Inflammatory macrophage treated with lipopolysaccharide for 4 hours (primary cell): ENCODE measurements around the gene HSPG2.
"Not testable (repeated sequence)": the region's sequence is repeated elsewhere in the genome, so short reads cannot be mapped to it uniquely, and the experiment has no call there.

Experiments used
- DNase-seq: peaks from one replicate; pipeline ENCODE4 v3.0.0-alpha.2; 2020

Gene HSPG2

GRCh38 chr1:21841852-21842466 lies 95.2 kb downstream of the HSPG2 start:
- DNase-seq: no peak

- DNase-seq: no peak
Measured at GRCh38 chr1:21840981-21841380, 96.1 kb downstream of the HSPG2 start.

GRCh38 chr1:21839337-21840037 lies 97.6 kb downstream of the HSPG2 start:
- no peak for DNase-seq

GRCh38 chr1:21838359-21839157 lies 98.6 kb downstream of the HSPG2 start:
- no peak for DNase-seq

- DNase-seq: no peak
Measured at GRCh38 chr1:21837476-21837875, 99.6 kb downstream of the HSPG2 start.

- no peak for DNase-seq
Measured at GRCh38 chr1:21836729-21837128, 100.4 kb downstream of the HSPG2 start.

GRCh38 chr1:21836010-21836409 lies 101.1 kb downstream of the HSPG2 start:
- DNase-seq: no peak

- no peak for DNase-seq
Measured at GRCh38 chr1:21834666-21835065, 102.4 kb downstream of the HSPG2 start.

GRCh38 chr1:21834094-21834493 lies 103.0 kb downstream of the HSPG2 start:
- DNase-seq: no peak

GRCh38 chr1:21833392-21833976 lies 103.6 kb downstream of the HSPG2 start:
- DNase-seq: no peak

- DNase-seq: no peak
Measured at GRCh38 chr1:21831454-21831970, 105.6 kb downstream of the HSPG2 start.

GRCh38 chr1:21830792-21831453 lies 106.2 kb downstream of the HSPG2 start:
- no peak for DNase-seq

- DNase-seq: no peak
Measured at GRCh38 chr1:21829294-21829693, 107.8 kb downstream of the HSPG2 start.

GRCh38 chr1:21828506-21829210 lies 108.5 kb downstream of the HSPG2 start:
- DNase-seq: no peak

- DNase-seq: no peak
Measured at GRCh38 chr1:21828075-21828474, 109.0 kb downstream of the HSPG2 start.

- no peak for DNase-seq
Measured at GRCh38 chr1:21827141-21827679, 109.9 kb downstream of the HSPG2 start.

- DNase-seq: not testable (repeated sequence)
Measured at GRCh38 chr1:21826694-21827093, 110.4 kb downstream of the HSPG2 start.

- DNase-seq: no peak
Measured at GRCh38 chr1:21825393-21825792, 111.7 kb downstream of the HSPG2 start.

GRCh38 chr1:21824926-21825325 lies 112.2 kb downstream of the HSPG2 start:
- DNase-seq: no peak

- no peak for DNase-seq
Measured at GRCh38 chr1:21823980-21824702, 113.0 kb downstream of the HSPG2 start.
